ENCODE measurements around the gene APBA2. TPM values are rescaled to one million over a fixed set of nuclear protein-coding genes. Genes with fewer than 3 reads are reported as not detected.
A peak's percentile ranks its signal among the peaks of the same experiment; 100 is the strongest.

Gene APBA2
- total and polyA plus RNA-seq, 12 donors: 0.16 to 0.85 (median 0.46) TPM

DNA sequence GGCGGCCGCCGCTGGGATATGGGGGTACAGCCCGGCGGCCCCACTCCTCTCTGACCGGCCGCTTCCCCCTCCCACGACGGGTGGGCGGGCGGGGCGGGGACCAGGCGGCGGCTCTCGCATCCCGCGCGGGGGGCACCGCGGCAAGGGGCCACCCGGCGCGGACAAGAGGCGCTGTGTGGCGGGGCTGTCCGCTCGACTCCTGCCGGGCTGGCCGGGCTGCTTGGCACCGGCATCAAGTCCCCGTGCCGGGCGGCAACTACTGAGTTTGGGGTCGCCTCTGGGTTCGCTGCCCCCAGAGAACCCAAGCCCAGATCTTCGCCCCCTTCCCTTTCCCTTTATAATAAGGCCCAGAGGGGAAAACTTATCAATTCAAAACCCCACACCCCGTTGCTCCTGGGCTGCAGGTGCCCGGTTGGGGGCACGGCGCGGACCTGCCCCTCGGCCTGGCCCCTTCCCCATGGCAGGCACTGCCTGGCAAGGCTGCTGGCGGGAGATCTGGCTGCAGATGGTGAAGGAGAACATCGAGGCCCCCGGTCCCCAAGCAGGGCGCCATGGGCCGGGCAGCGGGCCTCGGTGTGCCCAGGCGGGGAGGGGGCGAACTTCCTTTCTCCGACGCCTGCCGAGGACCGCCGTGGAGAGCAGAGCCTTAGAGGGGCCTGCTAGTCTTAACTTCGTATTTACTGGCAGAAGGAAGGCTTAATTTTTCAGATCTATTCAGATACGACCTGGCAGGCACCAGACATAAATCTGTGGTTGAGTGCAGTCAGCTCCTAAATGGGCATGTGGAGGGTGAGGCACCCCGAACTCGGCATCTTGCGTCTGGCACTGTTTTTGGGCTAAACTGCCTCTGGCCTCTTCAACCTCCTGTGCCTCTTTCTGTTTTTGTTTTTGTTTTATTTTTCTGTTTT is 911 bp downstream of the APBA2 start:
- ATAC-seq (peak in 1 of 8 donors; percentile 23), DNase-seq (no peak)
- Histone ChIP-seq H3K4me1 (peaks cover 0 to 13% (median 5%) of the 10 kb centered on the region in 9 donors), H3K27me3 (peaks cover 17 to 46% (median 38%) of the 10 kb centered on the region in 7 donors), H3K9me3 (no peaks in the 10 kb centered on the region), H3K4me3 (peak overlapping the region in 9 of 10 donors; percentile 33 to 52 (median 42)), H3K36me3 (no peaks in the 10 kb centered on the region), H3K27ac (no peak overlapping the region)
- 17 to 27% methylated on average over 46 to 61 of the region's 61 CpGs for WGBS, 2 donors
- intact Hi-C loops (cut with DNase I): no loop called here
- TF ChIP-seq, protein P1, sequence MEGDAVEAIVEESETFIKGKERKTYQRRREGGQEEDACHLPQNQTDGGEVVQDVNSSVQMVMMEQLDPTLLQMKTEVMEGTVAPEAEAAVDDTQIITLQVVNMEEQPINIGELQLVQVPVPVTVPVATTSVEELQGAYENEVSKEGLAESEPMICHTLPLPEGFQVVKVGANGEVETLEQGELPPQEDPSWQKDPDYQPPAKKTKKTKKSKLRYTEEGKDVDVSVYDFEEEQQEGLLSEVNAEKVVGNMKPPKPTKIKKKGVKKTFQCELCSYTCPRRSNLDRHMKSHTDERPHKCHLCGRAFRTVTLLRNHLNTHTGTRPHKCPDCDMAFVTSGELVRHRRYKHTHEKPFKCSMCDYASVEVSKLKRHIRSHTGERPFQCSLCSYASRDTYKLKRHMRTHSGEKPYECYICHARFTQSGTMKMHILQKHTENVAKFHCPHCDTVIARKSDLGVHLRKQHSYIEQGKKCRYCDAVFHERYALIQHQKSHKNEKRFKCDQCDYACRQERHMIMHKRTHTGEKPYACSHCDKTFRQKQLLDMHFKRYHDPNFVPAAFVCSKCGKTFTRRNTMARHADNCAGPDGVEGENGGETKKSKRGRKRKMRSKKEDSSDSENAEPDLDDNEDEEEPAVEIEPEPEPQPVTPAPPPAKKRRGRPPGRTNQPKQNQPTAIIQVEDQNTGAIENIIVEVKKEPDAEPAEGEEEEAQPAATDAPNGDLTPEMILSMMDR (IDR thresholded peaks at IDR 0.05): no peak

DNA sequence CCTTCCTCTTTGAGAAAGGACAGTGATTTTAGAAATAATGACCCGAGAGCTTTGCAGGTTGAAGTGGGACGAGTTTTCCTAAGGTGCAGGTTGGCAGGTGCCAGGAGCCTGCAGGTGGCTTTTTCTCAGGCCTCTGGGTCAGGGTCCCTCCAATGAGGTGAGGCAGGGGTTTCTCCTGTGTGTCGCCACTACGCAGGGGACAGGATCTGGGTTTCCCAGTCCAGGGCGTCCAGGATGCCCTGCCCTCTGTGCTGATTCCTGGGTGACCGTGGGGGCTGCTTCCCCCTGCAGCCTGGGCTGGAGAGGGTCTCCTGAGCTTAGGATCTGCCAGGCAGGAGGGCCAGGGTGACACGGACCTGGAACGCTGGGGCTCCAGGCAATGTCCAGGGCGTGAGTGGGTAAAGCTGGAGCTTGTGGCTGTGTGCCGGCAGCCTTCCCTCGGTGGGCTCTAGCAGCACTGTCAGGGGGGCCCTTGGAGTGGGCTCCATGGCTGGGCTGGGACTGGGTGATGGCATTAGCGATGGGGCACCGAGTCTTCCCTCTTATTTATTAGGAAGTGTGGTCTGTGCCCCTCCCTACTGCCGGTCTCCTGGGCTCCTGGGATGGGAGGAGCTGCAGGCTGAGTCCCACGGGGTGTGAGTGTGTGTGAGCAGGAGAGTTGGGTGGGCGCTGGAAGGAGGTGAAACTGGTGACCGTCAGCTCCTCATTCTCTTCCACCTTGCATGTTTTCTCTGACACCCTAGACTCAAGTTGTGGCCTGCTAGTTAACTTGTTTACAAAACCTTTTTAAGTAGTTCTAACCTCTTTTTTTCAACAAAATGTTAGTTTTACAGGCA is 1.8 kb downstream of the APBA2 start:
- no peak for DNase-seq
- Histone ChIP-seq H3K4me3 (no peak overlapping the region), H3K9me3 (no peaks in the 10 kb centered on the region), H3K27me3 (peaks cover 17 to 46% (median 38%) of the 10 kb centered on the region in 7 donors), H3K36me3 (no peaks in the 10 kb centered on the region), H3K4me1 (peaks cover 0 to 13% (median 5%) of the 10 kb centered on the region in 9 donors), H3K27ac (no peak overlapping the region)
- ATAC-seq: no peak
- 69 to 72% methylated on average over 17 of the region's 17 CpGs for WGBS, 2 donors
- intact Hi-C loops (cut with DNase I): no loop called here
- TF ChIP-seq, protein P1 (IDR thresholded peaks at IDR 0.05): no peak

DNA sequence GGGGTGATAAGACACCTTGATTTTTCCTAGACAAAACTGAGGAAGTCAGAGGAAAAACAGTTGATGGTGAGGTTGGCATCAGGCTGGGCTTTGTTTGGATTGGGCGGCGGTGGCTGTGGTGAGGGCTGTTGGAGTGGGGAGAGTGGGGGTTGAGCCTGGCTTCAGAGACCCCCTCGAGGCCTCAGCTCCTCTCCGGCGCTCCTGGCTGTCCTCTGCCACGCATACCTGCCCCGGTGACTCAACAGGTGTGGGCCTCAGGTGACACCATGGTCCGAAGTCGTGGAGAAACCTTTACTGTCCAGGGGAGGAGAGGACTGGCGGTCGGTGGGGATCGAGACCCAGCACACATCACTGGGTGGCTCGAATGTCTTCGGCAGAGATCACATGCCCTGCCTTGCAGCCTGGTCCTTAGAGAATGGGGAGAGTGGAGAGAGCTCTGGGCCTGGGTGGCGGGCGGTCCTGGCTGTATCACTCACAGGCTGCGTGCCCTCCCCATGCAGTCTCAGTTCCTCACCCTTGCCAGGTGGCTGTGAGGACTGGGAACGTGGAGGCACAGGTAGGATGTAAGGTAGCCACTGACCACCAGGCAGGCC is 2.6 kb downstream of the APBA2 start:
- TF ChIP-seq, protein P1 (IDR thresholded peaks at IDR 0.05): no peak
- no peak for ATAC-seq
- intact Hi-C loops (cut with DNase I): no loop called here

DNA sequence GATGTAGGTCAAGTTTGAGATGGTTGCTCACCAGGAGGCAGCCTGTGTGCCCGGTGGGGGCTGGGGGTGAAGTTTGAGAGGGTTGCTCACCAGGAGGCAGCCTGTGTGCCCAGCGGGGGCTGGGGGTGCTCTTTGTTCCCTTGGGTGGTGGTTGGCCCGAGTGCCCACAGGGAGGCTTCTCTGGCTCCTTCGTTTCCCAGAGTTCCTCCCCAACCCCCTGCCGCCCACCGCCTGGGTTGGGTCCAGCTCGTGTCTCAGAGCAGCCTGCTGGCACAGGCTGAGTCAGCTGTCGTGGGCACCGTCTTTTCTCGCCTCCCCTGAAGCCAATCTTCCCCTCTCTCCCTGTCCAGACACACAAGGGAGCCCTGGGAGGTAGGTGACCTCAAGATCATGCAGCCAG is 3.1 kb downstream of the APBA2 start:
- Histone ChIP-seq H3K9me3 (no peaks in the 10 kb centered on the region), H3K4me3 (no peak overlapping the region), H3K4me1 (peaks cover 0 to 13% (median 5%) of the 10 kb centered on the region in 9 donors), H3K27ac (no peak overlapping the region), H3K27me3 (peaks cover 17 to 46% (median 38%) of the 10 kb centered on the region in 7 donors), H3K36me3 (no peaks in the 10 kb centered on the region)
- 84 to 90% methylated on average over 10 of the region's 10 CpGs for WGBS, 2 donors
- DNase-seq: no peak
- TF ChIP-seq, protein P1 (IDR thresholded peaks at IDR 0.05): no peak
- intact Hi-C loops (cut with DNase I): no loop called here
- no peak for ATAC-seq

More for the DNA sequence above, 2.6 kb downstream of the APBA2 start:
- Histone ChIP-seq H3K4me3 (no peak overlapping the region), H3K27ac (no peak overlapping the region), H3K4me1 (peaks cover 0 to 13% (median 5%) of the 10 kb centered on the region in 9 donors), H3K9me3 (no peaks in the 10 kb centered on the region), H3K36me3 (no peaks in the 10 kb centered on the region), H3K27me3 (peaks cover 17 to 46% (median 38%) of the 10 kb centered on the region in 7 donors)
- DNase-seq: no peak
- 90 to 91% methylated on average over 18 of the region's 18 CpGs for WGBS, 2 donors

Measured in heart right ventricle (tissue), 16 donors.